Activated T-helper 1 cell treated with anti-CD3 and anti-CD28 coated beads, Interleukin-2, amount 50 U/mL, for 16 hours (primary cell): ENCODE measurements around the gene PLSCR3.

Source experiments
- DNase-seq, 2 donors: peaks; one replicate each; pipeline ENCODE4 v3.0.0-alpha.2; 2020; ENCODE audit warnings: low read depth in 1 of 2, low spot score in 1 of 2

Gene PLSCR3

DNA sequence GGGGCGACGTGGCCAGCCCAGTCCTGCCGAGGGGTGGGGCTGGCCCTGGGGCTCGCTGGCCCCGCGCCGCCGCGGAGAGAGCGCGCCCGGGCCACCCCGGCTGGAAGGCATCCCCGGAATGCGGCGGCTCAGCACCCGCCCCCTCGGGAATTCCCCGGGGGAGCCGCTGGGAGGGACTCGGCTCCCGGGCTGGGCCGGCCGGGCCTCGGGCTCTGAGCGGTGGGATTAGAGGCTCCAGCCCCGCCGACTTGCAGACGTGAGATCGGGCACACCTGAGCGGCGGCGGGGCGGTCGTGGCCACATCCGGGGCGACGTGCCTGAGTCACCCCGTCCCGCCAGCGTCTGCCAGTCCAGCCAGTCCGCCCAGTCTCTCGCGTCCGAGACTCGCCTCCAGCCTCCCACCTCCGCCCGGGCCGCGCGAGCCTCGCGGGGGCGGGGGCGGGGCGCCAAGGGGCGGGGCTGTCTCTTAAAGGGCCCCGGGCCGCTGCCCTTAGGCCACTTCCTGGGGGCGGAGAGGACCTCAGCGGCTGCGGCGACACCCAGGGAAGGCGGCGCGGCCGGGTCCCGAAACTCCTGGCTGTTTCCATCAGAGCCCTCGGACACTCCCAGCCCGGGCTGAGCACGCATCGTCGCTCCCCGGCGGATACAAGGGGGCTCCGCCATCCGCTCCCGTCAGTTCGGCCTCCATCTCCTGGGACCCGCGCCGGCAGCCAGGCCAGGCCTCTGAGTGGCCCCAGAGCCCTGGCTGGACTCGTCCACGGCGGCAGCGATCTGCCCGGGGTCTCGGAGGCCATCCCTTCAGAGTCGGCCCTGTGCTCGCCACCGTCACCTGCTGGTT lies 42.4 kb downstream of the PLSCR3 start, which contains the start of gene KCTD11:
KCTD11 (plus strand) TSS at position 498 of the 838 bp plus-strand sequence.
- DNase-seq: peak; percentile 48 to 70

DNA sequence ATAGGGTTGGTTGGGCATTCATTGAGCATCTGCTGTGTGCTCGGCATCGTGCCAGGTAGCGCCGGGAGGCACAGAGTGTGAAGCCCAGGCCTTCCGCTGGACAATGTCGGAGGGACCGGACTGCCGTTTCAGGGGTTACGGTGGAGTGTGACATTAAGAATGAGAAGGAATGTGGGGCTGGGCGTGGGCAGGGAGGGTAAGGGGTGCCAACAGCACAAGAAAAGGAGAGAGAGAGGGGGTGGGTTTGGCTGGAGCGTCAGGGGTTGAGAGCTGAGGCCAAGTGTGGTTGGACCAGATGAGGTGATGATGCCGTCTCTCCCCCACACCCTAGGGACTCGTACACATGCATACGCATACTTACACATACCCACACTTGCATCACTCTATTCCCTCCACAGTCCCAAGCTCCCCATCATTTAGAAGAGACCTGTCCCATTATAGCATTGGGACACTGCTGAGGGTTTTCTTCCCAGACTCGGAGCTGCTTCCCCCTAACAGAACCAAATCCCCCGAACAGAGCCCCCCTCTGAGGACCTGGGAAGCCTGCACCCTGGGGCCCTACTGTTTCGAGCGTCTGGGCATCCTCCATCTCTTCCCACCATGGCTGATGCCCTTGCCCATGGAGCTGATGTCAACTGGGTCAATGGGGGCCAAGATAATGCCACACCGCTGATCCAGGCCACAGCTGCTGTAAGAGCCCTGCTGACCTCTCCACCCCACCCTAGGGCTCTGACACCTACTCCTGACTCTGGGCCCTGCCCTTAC lies 45.7 kb downstream of the PLSCR3 start:
- DNase-seq: no peak

- DNase-seq: no peak
These were observed 46.5 kb downstream of the PLSCR3 start for GRCh38 chr17:7347630-7348477.

DNA sequence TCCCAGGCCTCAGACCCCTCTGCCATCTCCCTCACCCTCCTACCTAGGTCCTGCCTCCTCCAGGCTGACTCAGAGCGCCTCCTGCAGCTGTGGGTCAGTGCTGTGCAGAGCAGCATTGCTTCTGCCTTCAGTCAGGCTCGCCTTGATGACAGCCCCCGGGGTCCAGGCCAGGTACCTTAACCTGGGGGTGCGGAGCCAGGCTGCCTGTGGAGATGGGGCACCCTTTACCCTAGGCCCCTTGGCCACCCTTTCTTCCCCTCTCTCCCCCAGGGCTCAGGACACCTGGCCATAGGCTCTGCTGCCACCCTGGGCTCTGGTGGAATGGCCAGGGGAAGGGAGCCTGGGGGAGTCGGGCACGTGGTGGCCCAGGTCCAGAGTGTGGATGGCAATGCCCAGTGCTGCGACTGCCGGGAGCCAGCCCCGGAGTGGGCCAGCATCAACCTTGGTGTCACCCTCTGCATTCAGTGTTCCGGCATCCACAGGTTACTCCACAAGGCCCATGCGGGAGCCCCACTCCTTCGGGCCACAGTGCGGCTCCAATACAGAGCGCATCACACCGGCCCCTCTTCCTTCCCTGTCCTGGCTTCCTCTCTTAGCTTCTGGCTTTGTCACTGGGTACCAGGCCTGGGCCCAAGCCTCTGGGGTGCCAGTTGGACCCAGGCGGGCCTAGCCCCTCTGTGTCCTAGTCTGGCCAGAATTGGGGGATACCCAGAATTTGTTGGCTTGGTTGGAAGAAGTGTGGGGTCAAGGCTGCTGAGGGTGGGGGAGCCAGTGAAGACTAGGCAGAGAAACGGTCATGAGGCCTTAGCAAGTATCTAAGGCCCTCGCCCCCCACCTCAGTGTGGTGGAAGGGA lies 47.3 kb downstream of the PLSCR3 start:
- no peak for DNase-seq

DNA sequence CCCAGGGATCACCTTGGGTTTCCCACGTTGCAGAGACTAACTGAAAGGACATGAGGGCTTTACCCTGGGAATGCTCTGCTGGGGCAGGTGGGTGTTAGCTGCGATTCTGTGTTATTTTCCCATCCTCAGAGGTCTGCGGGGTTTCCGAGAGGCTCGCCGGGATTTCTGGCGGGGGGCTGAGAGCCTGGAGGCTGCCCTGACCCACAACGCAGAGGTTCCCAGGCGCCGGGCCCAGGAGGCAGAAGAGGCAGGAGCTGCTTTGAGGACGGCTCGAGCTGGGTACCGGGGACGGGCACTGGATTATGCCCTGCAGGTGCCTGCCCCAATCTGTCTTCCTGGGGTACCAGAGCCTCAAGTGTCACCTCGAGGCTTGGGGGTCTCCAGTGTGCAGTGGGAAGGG lies 51.1 kb downstream of the PLSCR3 start:
- DNase-seq: no peak

DNA sequence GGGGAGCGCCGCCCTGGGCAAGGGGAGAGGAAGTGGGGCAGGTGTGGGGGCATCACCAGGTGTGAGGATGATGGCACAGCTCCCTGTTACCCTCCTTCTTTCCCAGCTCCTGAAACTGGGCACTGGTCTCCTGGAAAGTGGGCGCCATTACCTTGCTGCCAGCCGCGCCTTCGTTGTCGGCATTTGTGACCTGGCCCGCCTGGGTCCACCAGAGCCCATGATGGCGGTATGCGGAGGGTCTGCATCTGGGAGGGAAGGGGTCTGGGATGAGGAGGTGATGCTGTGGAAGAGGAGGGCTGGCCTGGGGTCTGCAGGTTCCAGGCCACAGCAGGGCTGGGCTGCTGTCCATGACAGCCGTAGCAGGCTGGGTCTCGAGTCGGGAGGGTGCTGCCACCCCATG lies 52.5 kb downstream of the PLSCR3 start:
- no peak for DNase-seq

- DNase-seq: no peak
These were observed 54.1 kb downstream of the PLSCR3 start for GRCh38 chr17:7340179-7340578.
